PC-9 (cell line): Measurements from ENCODE around the gene DRG2. TPM values are rescaled to one million over a fixed set of nuclear protein-coding genes. Genes with fewer than 3 reads are reported as not detected.

Experiments used
- BruUV-seq: library from RNA; stranded (reverse); fragments of 400-500 nt; replicated peaks from 2 replicates; lab custom pipeline; 2021; lab: Mats Ljungman, UMichigan
- CTCF ChIA-PET: fragments of 300-600 bp; sonication (Branson Sonifier 250); formaldehyde crosslinking; loops from one replicate; lab custom pipeline; 2022; ENCODE audit warnings: antibody characterized with exemption; lab: Charles Lee
- POLR2A ChIA-PET: fragments of 300-600 bp; sonication (Branson Sonifier 250); formaldehyde crosslinking; loops from one replicate; lab custom pipeline; 2022; ENCODE audit warnings: antibody characterized with exemption; ENCODE audit not compliant: unreplicated experiment; lab: Charles Lee
- DNase-seq, 2 experiments: peaks; one replicate each; pipeline versions ENCODE4 v3.0.0 to v3.0.0-alpha.2; 2015 to 2022; ENCODE audit warnings: mixed read lengths in 1 of 2
- H2AFZ ChIP-seq: fragments of 200-600 bp; sonication (generic); 2 replicates; pipeline ENCODE4 v1.8.1; 2017; ENCODE audit warnings: antibody characterized with exemption
- H3F3A ChIP-seq: fragments of 200-600 bp; sonication (generic); 2 replicates; pipeline ENCODE4 v1.8.1; 2017; ENCODE audit warnings: antibody characterized with exemption, mild to moderate bottlenecking, low read depth; ENCODE audit not compliant: insufficient read depth
- H3K27ac ChIP-seq: fragments of 200-600 bp; sonication (generic); 2 replicates; pipeline ENCODE4 v1.6.1; 2016; ENCODE audit warnings: mixed run types
- H3K27me3 ChIP-seq: fragments of 200-600 bp; sonication (generic); 2 replicates; pipeline ENCODE4 v1.6.1; 2016; ENCODE audit warnings: low read depth, mixed run types; ENCODE audit not compliant: insufficient read depth
- H3K36me3 ChIP-seq: fragments of 200-600 bp; sonication (generic); 2 replicates; pipeline ENCODE4 v1.6.1; 2016; ENCODE audit warnings: low read depth, mixed run types
- H3K4me1 ChIP-seq: fragments of 200-600 bp; sonication (generic); replicated peaks from 2 replicates; pipeline ENCODE4 v1.6.1; 2016; ENCODE audit warnings: mixed run types; ENCODE audit not compliant: insufficient read depth
- H3K4me2 ChIP-seq: fragments of 200-600 bp; sonication (generic); 2 replicates; pipeline ENCODE4 v1.6.1; 2017; ENCODE audit warnings: mixed run types
- H3K4me3 ChIP-seq: fragments of 200-600 bp; sonication (generic); 2 replicates; pipeline ENCODE4 v1.6.1; 2016; ENCODE audit warnings: mixed run types
- H3K79me2 ChIP-seq: fragments of 200-600 bp; sonication (generic); 2 replicates; pipeline ENCODE4 v1.6.1; 2017; ENCODE audit warnings: low read depth, mixed run types
- H3K9me2 ChIP-seq: fragments of 200-600 bp; sonication (generic); 2 replicates; pipeline ENCODE4 v1.8.1; 2017; ENCODE audit warnings: mild to moderate bottlenecking; ENCODE audit not compliant: insufficient read depth
- H3K9me3 ChIP-seq: fragments of 200-600 bp; sonication (generic); 2 replicates; pipeline ENCODE4 v1.8.1; 2016; ENCODE audit warnings: low read depth; ENCODE audit not compliant: insufficient read depth
- H4K20me1 ChIP-seq: fragments of 200-600 bp; sonication (generic); 2 replicates; pipeline ENCODE4 v1.8.1; 2017; ENCODE audit not compliant: insufficient read depth
- EZH2 ChIP-seq: fragments of 200-600 bp; sonication (generic); IDR thresholded peaks from 2 replicates; pipeline ENCODE4 v1.8.0; 2017; ENCODE audit warnings: antibody characterized with exemption, low read depth
- intact Hi-C: fragments of 100-400 bp; cut with micrococcal nuclease; formaldehyde crosslinking; loops from one replicate; pipeline ENCODE4 v1.10.0; 2022; ENCODE audit not compliant: unreplicated experiment
- total RNA-seq: library from RNA; stranded (reverse); gene quantifications from 2 replicates; pipeline ENCODE4 v1.2.3, GENCODE V29; 2021
- TF ChIP-seq, protein P1 (sequence below): fragments of 200-600 bp; sonication (generic); conservative IDR thresholded peaks from 2 replicates; pipeline ENCODE4 v1.6.1; 2017; ENCODE audit warnings: mixed run types, antibody characterized with exemption, mild to moderate bottlenecking, moderate library complexity

Gene DRG2
- total RNA-seq, 1 experiment from 2014 or later, result 66.9 TPM

DNA sequence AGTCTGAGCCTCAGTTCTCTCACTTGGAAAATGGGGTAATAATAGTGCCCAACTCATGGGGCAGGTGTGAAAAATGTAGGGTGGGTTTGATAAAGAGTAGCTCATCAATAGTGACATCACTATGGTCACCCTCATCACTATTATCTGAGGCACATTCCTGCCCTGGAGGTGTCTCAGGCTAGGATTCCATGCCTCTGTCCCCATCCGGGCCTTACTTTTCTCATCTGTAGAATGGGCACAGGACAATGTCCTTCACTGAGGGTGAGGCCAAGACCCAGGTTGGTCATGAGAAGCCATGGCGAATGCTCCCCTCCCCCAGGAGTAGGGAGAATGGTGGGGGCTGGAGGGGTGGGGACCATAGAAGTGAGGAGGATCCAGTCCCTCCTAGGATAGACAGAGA is 51.3 kb downstream of the DRG2 start:
- Histone ChIP-seq H3F3A (no peaks in the 10 kb centered on the region), H3K27me3 (no peaks in the 10 kb centered on the region), H3K27ac (no peak overlapping the region), H3K79me2 (no peaks in the 10 kb centered on the region), H3K9me3 (no peaks in the 10 kb centered on the region), H3K9me2 (no peaks in the 10 kb centered on the region), H3K4me3 (no peak overlapping the region), H3K4me1 (no peaks in the 10 kb centered on the region), H3K4me2 (no peak overlapping the region), H2AFZ (no peak overlapping the region), H3K36me3 (no peaks in the 10 kb centered on the region), H4K20me1 (no peaks in the 10 kb centered on the region)
- intact Hi-C loops, result no loop called here
- no TSS peak for BruUV-seq
- CTCF ChIA-PET, result interaction anchor here (0.6 kb wide), 2 partner anchors 74 to 1345 kb away, joined by 3 to 16 read pairs; no protein-coding TSS in a partner anchor
- DNase-seq, result no peak
- POLR2A ChIA-PET, result no interaction called here
- no peak for TF ChIP-seq EZH2
- TF ChIP-seq, protein P1, sequence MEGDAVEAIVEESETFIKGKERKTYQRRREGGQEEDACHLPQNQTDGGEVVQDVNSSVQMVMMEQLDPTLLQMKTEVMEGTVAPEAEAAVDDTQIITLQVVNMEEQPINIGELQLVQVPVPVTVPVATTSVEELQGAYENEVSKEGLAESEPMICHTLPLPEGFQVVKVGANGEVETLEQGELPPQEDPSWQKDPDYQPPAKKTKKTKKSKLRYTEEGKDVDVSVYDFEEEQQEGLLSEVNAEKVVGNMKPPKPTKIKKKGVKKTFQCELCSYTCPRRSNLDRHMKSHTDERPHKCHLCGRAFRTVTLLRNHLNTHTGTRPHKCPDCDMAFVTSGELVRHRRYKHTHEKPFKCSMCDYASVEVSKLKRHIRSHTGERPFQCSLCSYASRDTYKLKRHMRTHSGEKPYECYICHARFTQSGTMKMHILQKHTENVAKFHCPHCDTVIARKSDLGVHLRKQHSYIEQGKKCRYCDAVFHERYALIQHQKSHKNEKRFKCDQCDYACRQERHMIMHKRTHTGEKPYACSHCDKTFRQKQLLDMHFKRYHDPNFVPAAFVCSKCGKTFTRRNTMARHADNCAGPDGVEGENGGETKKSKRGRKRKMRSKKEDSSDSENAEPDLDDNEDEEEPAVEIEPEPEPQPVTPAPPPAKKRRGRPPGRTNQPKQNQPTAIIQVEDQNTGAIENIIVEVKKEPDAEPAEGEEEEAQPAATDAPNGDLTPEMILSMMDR, result no peak

DNA sequence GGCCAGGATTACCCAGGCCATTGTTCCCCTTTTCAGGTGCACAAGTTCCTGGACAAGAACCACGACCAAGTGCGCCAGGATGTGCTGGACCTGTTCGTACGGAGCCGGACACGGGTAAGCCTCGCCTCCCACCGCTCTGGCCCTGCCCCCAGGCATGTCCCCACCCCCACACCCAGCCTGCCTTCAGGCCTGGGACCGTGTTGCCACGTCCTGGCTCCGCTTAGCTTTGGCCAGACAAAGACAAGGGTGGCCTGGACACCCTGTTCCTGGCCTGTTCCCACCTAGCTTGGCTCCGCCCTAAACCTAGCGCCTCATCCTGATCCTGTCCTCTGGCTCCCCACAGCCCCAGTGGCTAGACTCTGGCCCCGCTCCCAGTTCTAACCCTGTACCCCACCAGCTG is 51.8 kb downstream of the DRG2 start:
- H3K4me3 ChIP-seq, result no peak overlapping the region
- ChIA-PET CTCF (no interaction called here), POLR2A (no interaction called here)
- no TSS peak for BruUV-seq
- intact Hi-C loops, result no loop called here
- no peaks in the 10 kb centered on the region for H4K20me1 ChIP-seq
- no peak for TF ChIP-seq EZH2
- TF ChIP-seq, protein P1, result no peak
- DNase-seq, result no peak
- no peak overlapping the region for H2AFZ ChIP-seq
- H3K4me2 ChIP-seq, result no peak overlapping the region
- H3K4me1 ChIP-seq, result no peaks in the 10 kb centered on the region
- H3K27ac ChIP-seq, result no peak overlapping the region
- no peaks in the 10 kb centered on the region for H3K79me2 ChIP-seq
- H3F3A ChIP-seq, result no peaks in the 10 kb centered on the region
- no peaks in the 10 kb centered on the region for H3K9me2 ChIP-seq
- H3K36me3 ChIP-seq, result no peaks in the 10 kb centered on the region
- no peaks in the 10 kb centered on the region for H3K9me3 ChIP-seq
- no peaks in the 10 kb centered on the region for H3K27me3 ChIP-seq

DNA sequence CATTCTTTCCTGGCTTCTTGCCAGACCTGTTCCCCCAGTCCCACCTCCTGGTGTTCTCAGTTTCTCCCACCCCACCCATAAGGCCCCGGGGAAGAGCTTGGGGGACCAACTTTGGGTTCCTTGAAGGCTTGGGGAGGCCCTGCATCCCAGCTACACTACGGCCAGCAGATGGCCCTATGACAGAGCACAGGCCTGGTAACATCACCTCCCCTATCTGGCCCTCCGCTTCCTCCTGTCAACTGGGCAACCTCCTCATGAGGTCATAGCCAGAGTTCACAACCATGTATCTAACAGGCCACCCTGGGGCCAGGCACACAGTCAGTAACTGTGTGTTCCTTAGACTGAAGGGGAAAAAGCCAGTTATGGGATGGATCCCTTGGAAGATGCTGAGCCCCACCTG is 52.2 kb downstream of the DRG2 start:
- H2AFZ ChIP-seq, result no peak overlapping the region
- H3K4me1 ChIP-seq, result peaks cover 3% of the 10 kb centered on the region; the same call in 1 of the 2 replicates
- 0 out of 2 replicates have a peak, but pooled peaks cover 3% of the 10 kb centered on the region for H3F3A ChIP-seq
- no peak overlapping the region for H3K27ac ChIP-seq
- no peak overlapping the region for H3K4me3 ChIP-seq
- ChIA-PET POLR2A (interaction anchor here (0.6 kb wide), 1 partner anchor 374 kb away, joined by 4 read pairs; no protein-coding TSS in a partner anchor), CTCF (no interaction called here)
- no peak overlapping the region for H3K4me2 ChIP-seq
- no peaks in the 10 kb centered on the region for H3K9me2 ChIP-seq
- no peaks in the 10 kb centered on the region for H3K9me3 ChIP-seq
- no peaks in the 10 kb centered on the region for H3K79me2 ChIP-seq
- no peak for TF ChIP-seq EZH2
- TF ChIP-seq, protein P1, result peak; percentile 36; the same call in 1 of the 2 replicates
- H3K27me3 ChIP-seq, result no peaks in the 10 kb centered on the region
- intact Hi-C loops, result loop anchor here (2.0 kb wide), 1 partner anchor 43 kb away; the partner anchor contains the start of gene ALKBH5
- H3K36me3 ChIP-seq, result no peaks in the 10 kb centered on the region
- BruUV-seq, result no TSS peak
- peak in 1 of 2 experiments; percentile 22 for DNase-seq
- no peaks in the 10 kb centered on the region for H4K20me1 ChIP-seq
